Bronchus fibroblast of lung (primary cell): ENCODE data around the gene SNN. TPM values are rescaled to one million over a fixed set of nuclear protein-coding genes. Genes with fewer than 3 reads are reported as not detected.

ENCODE experiments used
- total RNA-seq: library from RNA; depleted of rRNA; stranded (reverse); fragments of >200 nt; gene quantifications from 2 replicates; pipeline ENCODE4 v1.2.3, GENCODE V29; 2015

Gene SNN
- total RNA-seq, result 6.7 and 7.7 TPM in 2 replicates

DNA sequence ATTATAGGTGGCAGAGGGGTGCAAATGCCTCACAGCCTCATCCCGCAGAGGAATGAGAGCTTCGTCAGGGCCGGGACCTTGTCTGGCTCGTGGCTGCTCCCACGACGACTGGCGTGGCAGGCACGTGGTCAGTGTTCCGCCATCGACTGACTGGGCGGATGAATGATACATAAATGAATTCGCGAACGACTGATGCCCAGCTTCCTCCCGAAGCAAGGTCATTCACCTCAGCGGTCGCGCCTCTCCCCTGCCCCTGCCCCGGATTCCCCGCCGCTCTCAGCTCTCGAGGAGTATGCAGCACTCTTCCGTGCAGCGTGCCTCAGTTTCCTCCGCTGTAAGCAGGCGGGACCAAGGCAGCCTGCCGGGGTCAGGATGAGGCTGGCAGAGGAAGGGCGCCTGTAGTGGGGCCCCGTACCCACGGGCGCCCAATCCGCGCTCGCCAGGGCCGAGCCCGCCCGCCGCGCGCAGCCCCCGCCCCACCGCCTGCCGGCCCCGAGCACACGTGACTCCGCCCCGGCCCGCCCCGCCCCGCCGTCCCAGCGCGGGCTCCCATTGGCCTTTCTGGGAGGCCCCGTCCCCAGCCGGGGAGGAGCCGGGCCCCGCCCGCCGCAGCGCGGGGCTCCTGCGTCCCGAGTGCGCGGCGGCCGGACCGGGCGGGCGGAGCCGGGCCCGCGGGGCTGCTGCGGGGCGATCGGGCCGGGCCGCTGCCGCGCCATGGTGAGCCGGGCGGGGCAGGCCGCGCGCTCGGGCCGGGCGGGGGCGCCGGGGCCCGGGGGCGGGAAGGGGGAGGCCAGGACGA lies at the start of gene SNN:
TSS of gene SNN (plus strand) at position 632 of the 799 bp plus-strand sequence. CDS start 7,605 bp downstream, outside the sequence.

Other genes starting within 250 kb of the SNN start
- 68.3 and 71.9 TPM in 2 replicates for gene LITAF, start 81.5 kb upstream of the SNN start, total RNA-seq
- gene TXNDC11, start 74.4 kb downstream of the SNN start, total RNA-seq, result 33.8 and 35.1 TPM in 2 replicates
- 12.8 and 16.6 TPM in 2 replicates for gene ZC3H7A, start 128.8 kb downstream of the SNN start, total RNA-seq
- 72.2 and 130 TPM in 2 replicates for gene RSL1D1, start 183.1 kb downstream of the SNN start, total RNA-seq
- gene GSPT1, start 247.5 kb downstream of the SNN start, total RNA-seq, result 58.1 and 60.2 TPM in 2 replicates